ENCODE results near the gene CNN2.

The CNN2 gene

DNA sequence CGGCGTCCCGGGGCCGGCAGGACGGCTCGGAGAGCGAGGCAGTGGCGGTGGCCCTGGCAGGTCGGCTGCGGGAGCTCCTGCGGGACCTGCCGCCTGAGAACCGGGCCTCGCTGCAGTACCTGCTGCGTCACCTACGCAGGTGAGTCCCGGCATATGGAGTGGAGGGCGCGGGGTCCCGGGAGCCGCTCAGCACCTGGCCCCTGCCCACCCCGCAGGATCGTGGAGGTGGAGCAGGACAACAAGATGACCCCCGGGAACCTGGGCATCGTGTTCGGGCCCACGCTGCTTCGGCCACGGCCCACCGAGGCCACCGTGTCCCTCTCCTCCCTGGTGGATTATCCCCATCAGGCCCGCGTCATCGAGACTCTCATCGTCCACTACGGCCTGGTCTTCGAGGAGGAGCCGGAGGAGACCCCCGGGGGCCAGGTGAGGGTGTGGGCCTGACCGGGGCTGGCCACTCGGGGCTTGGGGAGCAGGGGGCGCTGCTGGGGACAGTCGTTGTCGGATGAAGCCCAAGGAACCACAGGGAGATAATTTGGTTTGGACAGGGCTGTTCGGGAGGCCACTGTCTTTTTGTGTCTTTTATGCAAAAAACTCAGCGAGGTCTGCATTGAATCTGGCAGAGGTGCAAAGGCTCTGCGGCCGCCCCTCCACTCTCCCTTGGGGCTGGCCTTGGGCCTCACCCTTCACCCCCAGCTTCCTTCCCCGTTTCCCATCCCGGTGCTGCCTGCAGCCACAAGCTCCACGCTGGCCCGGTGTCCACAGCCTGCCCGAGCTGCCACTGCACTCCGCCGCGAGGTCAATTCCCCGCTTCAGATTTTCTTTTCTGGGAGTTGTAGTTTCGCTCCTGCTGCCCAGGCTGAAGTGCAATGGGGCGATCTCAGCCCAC is 56.8 kb downstream of the CNN2 start:
- Mint-ChIP-seq H3K27ac (peak overlapping the region; percentile 86), H3K4me1 (ENCODE audit: low read depth) (peaks cover 77% of the 10 kb centered on the region), H3K36me3 (ENCODE audit: low read depth) (peaks cover 100% of the 10 kb centered on the region), H3K9me3 (no peaks in the 10 kb centered on the region), H3K27me3 (no peaks in the 10 kb centered on the region), H3K4me3 (no peak overlapping the region)
- intact Hi-C loops (cut with micrococcal nuclease): no loop called here

DNA sequence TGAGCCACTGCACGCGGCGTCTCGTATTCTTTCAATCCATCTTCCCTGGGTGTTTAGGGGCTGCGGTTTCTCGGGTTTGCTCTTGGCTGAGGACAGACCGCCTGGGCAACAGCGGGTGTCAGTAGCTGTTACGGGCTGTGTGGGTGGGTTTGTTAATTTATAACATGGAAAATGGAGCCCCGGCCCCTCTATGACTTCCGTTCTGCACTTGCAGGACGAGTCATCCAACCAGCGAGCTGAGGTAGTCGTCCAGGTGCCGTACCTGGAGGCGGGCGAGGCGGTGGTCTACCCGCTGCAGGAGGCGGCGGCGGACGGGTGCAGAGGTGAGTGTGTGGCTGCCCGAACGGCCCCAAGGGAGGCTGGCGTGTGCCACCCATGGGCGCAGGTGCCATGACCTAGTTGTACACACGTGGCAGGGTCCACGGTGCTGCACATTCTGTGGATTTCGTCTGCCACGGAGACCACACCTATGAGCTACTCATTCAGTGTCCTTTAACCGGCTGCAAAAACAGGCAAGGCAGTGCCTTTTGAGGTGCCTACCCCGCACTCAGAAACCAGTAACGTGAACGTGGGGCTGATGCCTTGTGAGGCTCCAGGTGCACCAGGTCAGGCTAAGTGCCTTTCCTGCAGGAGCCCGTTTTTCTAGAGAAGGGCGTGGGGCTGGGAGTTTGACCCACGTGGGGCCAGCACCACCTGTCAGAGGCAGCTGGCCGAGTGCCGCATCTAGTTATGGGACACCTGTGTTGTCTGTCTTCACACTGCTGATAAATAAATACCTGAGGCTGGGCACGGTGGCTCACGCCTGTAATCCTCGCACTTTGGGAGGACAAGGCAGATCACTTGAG is 57.8 kb downstream of the CNN2 start:
- intact Hi-C loops (cut with micrococcal nuclease): no loop called here
- Mint-ChIP-seq H3K4me1 (ENCODE audit: low read depth) (peaks cover 88% of the 10 kb centered on the region), H3K4me3 (no peak overlapping the region), H3K27me3 (no peaks in the 10 kb centered on the region), H3K9me3 (no peaks in the 10 kb centered on the region), H3K36me3 (ENCODE audit: low read depth) (peaks cover 100% of the 10 kb centered on the region), H3K27ac (peak overlapping the region; percentile 98)

DNA sequence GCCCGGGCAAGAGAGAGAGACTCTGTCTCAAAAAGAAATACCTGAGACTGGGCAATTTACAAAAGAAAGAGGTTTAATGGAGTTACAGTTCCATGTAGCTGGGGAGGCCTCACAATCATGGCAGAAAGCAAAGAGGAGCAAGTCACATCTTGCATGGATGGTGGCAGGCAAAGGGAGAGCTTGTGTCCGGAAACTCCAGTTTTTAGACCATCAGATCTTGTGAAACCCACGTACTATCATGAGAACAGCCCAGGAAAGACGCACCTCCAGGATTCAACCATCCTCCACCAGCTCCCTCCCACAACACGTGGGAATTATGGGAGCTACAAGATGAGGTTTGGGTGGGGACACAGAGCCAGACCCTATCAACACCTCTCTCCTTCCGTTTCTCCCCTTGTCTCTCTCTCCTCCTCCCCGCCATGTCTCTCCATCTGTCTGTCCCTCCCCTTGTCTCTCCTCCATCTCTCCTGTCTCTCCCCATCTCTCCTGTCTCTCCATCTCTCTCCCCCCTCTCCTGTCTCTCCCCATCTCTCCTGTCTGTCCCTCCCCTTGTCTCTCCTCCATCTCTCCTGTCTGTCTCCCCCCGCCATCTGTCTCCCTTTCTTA is 58.7 kb downstream of the CNN2 start:
- H3K27me3 Mint-ChIP-seq: no peaks in the 10 kb centered on the region
- peaks cover 100% of the 10 kb centered on the region for H3K36me3 Mint-ChIP-seq (ENCODE audit: low read depth)
- H3K9me3 Mint-ChIP-seq: no peaks in the 10 kb centered on the region
- peak overlapping the region; percentile 98 for H3K27ac Mint-ChIP-seq
- H3K4me1 Mint-ChIP-seq (ENCODE audit: low read depth): peaks cover 89% of the 10 kb centered on the region
- intact Hi-C loops (cut with micrococcal nuclease): no loop called here
- H3K4me3 Mint-ChIP-seq: no peak overlapping the region

DNA sequence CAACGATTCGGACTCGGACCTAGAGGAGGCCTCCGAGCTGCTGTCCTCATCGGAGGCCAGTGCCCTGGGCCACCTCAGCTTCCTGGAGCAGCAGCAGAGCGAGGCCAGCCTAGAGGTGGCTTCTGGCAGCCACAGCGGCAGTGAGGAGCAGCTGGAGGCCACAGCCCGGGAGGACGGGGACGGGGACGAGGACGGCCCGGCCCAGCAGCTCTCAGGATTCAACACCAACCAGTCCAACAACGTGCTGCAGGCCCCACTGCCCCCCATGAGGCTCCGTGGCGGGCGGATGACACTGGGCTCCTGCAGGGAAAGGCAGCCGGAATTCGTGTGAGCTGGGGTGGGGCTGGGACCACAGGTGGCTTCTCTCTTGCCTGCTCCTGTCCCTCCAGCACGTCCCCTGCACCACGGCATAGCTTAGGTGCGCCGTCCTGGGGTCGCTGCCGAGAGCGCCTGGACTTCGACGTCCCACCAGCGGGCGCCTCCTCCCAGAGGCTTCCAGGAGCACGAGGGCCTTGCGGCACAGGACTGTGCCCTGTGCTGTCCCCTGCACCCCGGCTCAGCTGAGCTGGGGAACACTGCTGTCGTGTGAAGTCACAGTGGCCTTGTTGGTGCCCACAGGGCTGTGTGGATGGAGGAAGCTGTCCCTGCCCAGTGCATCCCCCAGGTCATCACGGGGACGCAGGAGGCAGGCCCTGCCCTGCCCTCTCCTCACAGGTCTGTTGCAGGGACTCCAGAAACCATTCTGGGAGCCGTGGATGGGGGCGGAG is 59.5 kb downstream of the CNN2 start:
- H3K27ac Mint-ChIP-seq: peak overlapping the region; percentile 98
- H3K4me1 Mint-ChIP-seq (ENCODE audit: low read depth): peaks cover 86% of the 10 kb centered on the region
- no peak overlapping the region for H3K4me3 Mint-ChIP-seq
- no peaks in the 10 kb centered on the region for H3K9me3 Mint-ChIP-seq
- no peaks in the 10 kb centered on the region for H3K27me3 Mint-ChIP-seq
- H3K36me3 Mint-ChIP-seq (ENCODE audit: low read depth): peaks cover 100% of the 10 kb centered on the region
- intact Hi-C loops (cut with micrococcal nuclease): no loop called here

GRCh38 chr19:1086613-1087012 is 60.2 kb downstream of the CNN2 start:
- peak overlapping the region; percentile 98 for H3K27ac Mint-ChIP-seq
- peaks cover 86% of the 10 kb centered on the region for H3K4me1 Mint-ChIP-seq (ENCODE audit: low read depth)
- no peak overlapping the region for H3K4me3 Mint-ChIP-seq
- intact Hi-C loops (cut with micrococcal nuclease): no loop called here
- H3K27me3 Mint-ChIP-seq: no peaks in the 10 kb centered on the region
- H3K36me3 Mint-ChIP-seq (ENCODE audit: low read depth): peaks cover 100% of the 10 kb centered on the region
- no peaks in the 10 kb centered on the region for H3K9me3 Mint-ChIP-seq

GRCh38 chr19:1087813-1088415 is 61.5 kb downstream of the CNN2 start:
- Mint-ChIP-seq H3K27ac (peak overlapping the region; percentile 98), H3K9me3 (no peaks in the 10 kb centered on the region), H3K4me3 (peak overlapping the region; percentile 54), H3K36me3 (ENCODE audit: low read depth) (peaks cover 100% of the 10 kb centered on the region), H3K4me1 (ENCODE audit: low read depth) (peaks cover 80% of the 10 kb centered on the region), H3K27me3 (no peaks in the 10 kb centered on the region)
- intact Hi-C loops (cut with micrococcal nuclease): no loop called here

DNA sequence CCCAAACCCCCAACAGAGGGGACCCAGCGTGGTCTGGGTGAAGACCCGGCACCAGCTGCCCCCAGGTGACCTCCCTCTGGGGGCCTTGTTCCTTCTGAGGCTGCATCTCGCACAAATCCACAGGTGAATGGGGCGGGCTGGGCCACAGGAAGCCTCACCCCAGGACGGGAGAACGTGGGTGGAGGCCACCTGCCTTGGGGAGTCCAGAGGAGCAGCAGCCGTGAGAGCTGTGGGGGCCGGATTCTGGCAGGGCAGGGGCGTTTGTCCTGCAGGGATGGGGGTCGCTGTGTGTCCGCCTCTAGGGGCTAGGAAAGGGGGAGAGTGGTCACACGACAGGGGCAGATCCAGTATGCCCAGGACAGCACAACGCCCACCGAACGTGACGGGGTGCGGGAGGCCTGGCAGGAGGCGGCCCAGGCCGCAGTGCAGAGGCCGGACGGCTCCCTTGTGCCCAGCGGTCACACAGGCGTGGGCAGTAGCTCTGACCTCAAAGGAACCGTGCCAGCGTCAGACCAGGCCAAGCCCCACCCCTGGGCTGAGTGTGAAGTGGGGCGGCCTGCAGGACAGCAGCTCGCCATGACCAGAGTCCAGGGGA is 62.1 kb downstream of the CNN2 start:
- peak overlapping the region; percentile 98 for H3K27ac Mint-ChIP-seq
- H3K9me3 Mint-ChIP-seq: no peaks in the 10 kb centered on the region
- no peaks in the 10 kb centered on the region for H3K27me3 Mint-ChIP-seq
- peak overlapping the region; percentile 54 for H3K4me3 Mint-ChIP-seq
- H3K4me1 Mint-ChIP-seq (ENCODE audit: low read depth): peaks cover 80% of the 10 kb centered on the region
- H3K36me3 Mint-ChIP-seq (ENCODE audit: low read depth): peaks cover 100% of the 10 kb centered on the region
- intact Hi-C loops (cut with micrococcal nuclease): no loop called here
